ENCODE measurements around the gene BRIP1. TPM values are rescaled to one million over a fixed set of nuclear protein-coding genes. Genes with fewer than 3 reads are reported as not detected.

BRIP1 gene
- total RNA-seq, 1 experiment from 2014 or later: 9.4 TPM

- in situ Hi-C loops (cut with HindIII; ENCODE audit: low pct_unique_long_range_greater_than_20kb, low sequenced_read_pairs) (no loop called here), intact Hi-C loops (cut with micrococcal nuclease; ENCODE audit: unreplicated experiment) (no loop called here)
- Histone ChIP-seq H3K27ac (ENCODE audit: low read length) (no peak overlapping the region), H3K4me3 (ENCODE audit: low read depth in 2 of 2, low read length in 2 of 2) (no peak overlapping the region), H3K27me3 (ENCODE audit: control insufficient read depth, insufficient read depth, low read length) (no peaks in the 10 kb centered on the region), H3K9me3 (ENCODE audit: control insufficient read depth, insufficient read depth, low read depth, low read length) (no peaks in the 10 kb centered on the region), H3K4me1 (ENCODE audit: control insufficient read depth, insufficient read depth, low read length) (no peaks in the 10 kb centered on the region), H3K36me3 (ENCODE audit: control insufficient read depth, insufficient read depth, low read length) (peaks cover 10% of the 10 kb centered on the region; the same call in 1 of the 2 replicates)
- ChIA-PET POLR2A (no interaction called here), CTCF (no interaction called here)
- ATAC-seq (no peak), DNase-seq (ENCODE audit: low read depth, low spot score) (no peak)
- TF ChIP-seq POLR2AphosphoS5 (IDR thresholded peaks at IDR 0.05; ENCODE audit: low read depth, low read length): no peak
- no peak for TF ChIP-seq TCF7L2 (IDR thresholded peaks at IDR 0.05; ENCODE audit: low read depth, low read length)
- no peak for TF ChIP-seq SIN3A (IDR thresholded peaks at IDR 0.05; ENCODE audit: borderline replicate concordance, insufficient read depth, low read depth, low read length)
- no peak for TF ChIP-seq CTCF (IDR thresholded peaks at IDR 0.05)
- TF ChIP-seq REST (IDR thresholded peaks at IDR 0.05; ENCODE audit: insufficient read depth in 1 of 2, low read depth in 2 of 2, low read length in 1 of 2): no peak
- BruUV-seq (replicated peaks): no TSS peak
Observed at GRCh38 chr17:61880589-61881102, 17.3 kb upstream of the BRIP1 start.

- no peak overlapping the region for H3K4me3 ChIP-seq (ENCODE audit: low read depth in 2 of 2, low read length in 2 of 2)
- POLR2A ChIA-PET: no interaction called here
- H3K27ac ChIP-seq (ENCODE audit: low read length): no peak overlapping the region
- no peak for ATAC-seq
- H3K4me1 ChIP-seq (ENCODE audit: control insufficient read depth, insufficient read depth, low read length): no peaks in the 10 kb centered on the region
- H3K36me3 ChIP-seq (ENCODE audit: control insufficient read depth, insufficient read depth, low read length): peaks cover 7% of the 10 kb centered on the region; the same call in 1 of the 2 replicates
- BruUV-seq (replicated peaks): no TSS peak
- intact Hi-C loops (cut with micrococcal nuclease; ENCODE audit: unreplicated experiment) (no loop called here), in situ Hi-C loops (cut with HindIII; ENCODE audit: low pct_unique_long_range_greater_than_20kb, low sequenced_read_pairs) (no loop called here)
- H3K27me3 ChIP-seq (ENCODE audit: control insufficient read depth, insufficient read depth, low read length): no peaks in the 10 kb centered on the region
- no peaks in the 10 kb centered on the region for H3K9me3 ChIP-seq (ENCODE audit: control insufficient read depth, insufficient read depth, low read depth, low read length)
- CTCF ChIA-PET: interaction anchor here (0.6 kb wide), 1 partner anchor 16 kb away, joined by 6 read pairs; the partner anchor contains the start of gene BRIP1
- DNase-seq (ENCODE audit: low read depth, low spot score): no peak
- TF ChIP-seq POLR2AphosphoS5 (IDR thresholded peaks at IDR 0.05; ENCODE audit: low read depth, low read length): no peak
- TF ChIP-seq SIN3A (IDR thresholded peaks at IDR 0.05; ENCODE audit: borderline replicate concordance, insufficient read depth, low read depth, low read length): no peak
- no peak for TF ChIP-seq REST (IDR thresholded peaks at IDR 0.05; ENCODE audit: insufficient read depth in 1 of 2, low read depth in 2 of 2, low read length in 1 of 2)
- no peak for TF ChIP-seq CTCF (IDR thresholded peaks at IDR 0.05)
- no peak for TF ChIP-seq TCF7L2 (IDR thresholded peaks at IDR 0.05; ENCODE audit: low read depth, low read length)
Observed at GRCh38 chr17:61878984-61879612, 15.8 kb upstream of the BRIP1 start.
